ENCODE data around the gene HM13. TPM values are rescaled to one million over a fixed set of nuclear protein-coding genes. Genes with fewer than 3 reads are reported as not detected.
A peak's percentile ranks its signal among the peaks of the same experiment; 100 is the strongest.

The HM13 gene
- total and polyA plus RNA-seq, 2 donors (not counting 3 experiments of a cell fraction or from before 2014, with no cell fraction given), result 211 to 218 TPM

DNA sequence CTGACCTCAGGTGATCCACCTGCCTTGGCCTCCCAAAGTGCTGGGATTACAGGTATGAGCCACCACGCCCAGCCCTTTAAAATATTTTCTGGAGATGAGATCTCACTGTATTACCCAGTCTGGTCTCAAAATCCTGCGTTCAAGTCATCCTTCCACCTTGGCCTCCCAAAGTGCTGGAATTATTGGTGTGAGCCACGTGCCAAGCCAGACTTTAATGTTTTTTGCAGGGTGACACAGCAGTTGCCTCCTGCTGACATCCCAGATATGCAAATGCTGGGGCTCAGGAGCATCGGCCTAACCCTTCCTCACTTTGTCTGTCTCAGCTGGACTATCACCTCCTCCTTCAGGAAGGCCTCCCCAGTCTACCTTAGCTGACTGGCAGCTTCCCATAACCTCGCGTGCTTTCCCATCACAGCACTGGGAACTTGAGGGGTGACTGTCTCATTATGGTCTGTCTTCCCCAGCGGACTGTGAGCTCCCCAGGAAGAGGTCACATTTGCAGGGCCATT is 76.5 kb downstream of the HM13 start:
- Histone ChIP-seq H3K4me1 (ENCODE audit: control insufficient read depth, extremely low read depth, insufficient read depth, low read length) (peaks cover 18% of the 10 kb centered on the region), H4K20me1 (replicated peaks; ENCODE audit: control insufficient read depth, extremely low read depth, insufficient read depth, low read length) (no peaks in the 10 kb centered on the region), H2AFZ (ENCODE audit: low read depth, low read length) (no peak overlapping the region), H3K4me2 (ENCODE audit: insufficient read depth, low read length) (no peak overlapping the region), H3K36me3 (ENCODE audit: control insufficient read depth in 2 of 2, extremely low read depth in 1 of 2, insufficient read depth in 2 of 2, low read length in 2 of 2) (no peaks in the 10 kb centered on the region), H3K27me3 (ENCODE audit: control insufficient read depth in 2 of 2, insufficient read depth in 2 of 2, low read length in 2 of 2) (no peaks in the 10 kb centered on the region), H3K4me3 (replicated peaks in 1 of 3; ENCODE audit: insufficient read depth in 1 of 3, low read depth in 1 of 3, low read length in 3 of 3) (no peak overlapping the region), H3K9ac (replicated peaks; ENCODE audit: extremely low read depth, insufficient read depth, low read length) (no peak overlapping the region), H3K9me1 (replicated peaks; ENCODE audit: control insufficient read depth, extremely low read depth, insufficient read depth, low read length) (no peaks in the 10 kb centered on the region), H3K27ac (ENCODE audit: insufficient read depth, low read depth, low read length) (no peak overlapping the region), H3K79me2 (ENCODE audit: control insufficient read depth, insufficient read depth, low read length) (no peaks in the 10 kb centered on the region), H3K9me3 (replicated peaks; ENCODE audit: control insufficient read depth, insufficient read depth, low read length) (no peaks in the 10 kb centered on the region)
- POLR2A ChIA-PET, result no interaction called here
- DNase-seq (ENCODE audit: low read depth, low spot score), result no peak
- TF ChIP-seq EZH2 (IDR thresholded peaks at IDR 0.05; ENCODE audit: borderline replicate concordance, low read depth, low read length, severe bottlenecking) (no peak), GATA2 (IDR thresholded peaks at IDR 0.05; ENCODE audit: insufficient read depth, insufficient read length, low read depth, low read length) (no peak)
- TF ChIP-seq, protein P1, sequence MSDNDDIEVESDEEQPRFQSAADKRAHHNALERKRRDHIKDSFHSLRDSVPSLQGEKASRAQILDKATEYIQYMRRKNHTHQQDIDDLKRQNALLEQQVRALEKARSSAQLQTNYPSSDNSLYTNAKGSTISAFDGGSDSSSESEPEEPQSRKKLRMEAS (IDR thresholded peaks at IDR 0.05; ENCODE audit: insufficient read depth, insufficient read length), result no peak
- dilution Hi-C loops (cut with MboI; ENCODE audit: extremely low pct_ligation_motif_present, low sequenced_read_pairs), result no loop called here
- BruUV-seq (replicated peaks), result no TSS peak
- intact Hi-C loops (cut with micrococcal nuclease), result no loop called here
- CTCF ChIA-PET, result interaction anchor here (1.3 to 3.9 kb wide), 4 partner anchors 14 to 31 kb away, joined by 4 to 24 read pairs (median 6); partner anchors contain the start of gene ID1
- no peak for FAIRE-seq

DNA sequence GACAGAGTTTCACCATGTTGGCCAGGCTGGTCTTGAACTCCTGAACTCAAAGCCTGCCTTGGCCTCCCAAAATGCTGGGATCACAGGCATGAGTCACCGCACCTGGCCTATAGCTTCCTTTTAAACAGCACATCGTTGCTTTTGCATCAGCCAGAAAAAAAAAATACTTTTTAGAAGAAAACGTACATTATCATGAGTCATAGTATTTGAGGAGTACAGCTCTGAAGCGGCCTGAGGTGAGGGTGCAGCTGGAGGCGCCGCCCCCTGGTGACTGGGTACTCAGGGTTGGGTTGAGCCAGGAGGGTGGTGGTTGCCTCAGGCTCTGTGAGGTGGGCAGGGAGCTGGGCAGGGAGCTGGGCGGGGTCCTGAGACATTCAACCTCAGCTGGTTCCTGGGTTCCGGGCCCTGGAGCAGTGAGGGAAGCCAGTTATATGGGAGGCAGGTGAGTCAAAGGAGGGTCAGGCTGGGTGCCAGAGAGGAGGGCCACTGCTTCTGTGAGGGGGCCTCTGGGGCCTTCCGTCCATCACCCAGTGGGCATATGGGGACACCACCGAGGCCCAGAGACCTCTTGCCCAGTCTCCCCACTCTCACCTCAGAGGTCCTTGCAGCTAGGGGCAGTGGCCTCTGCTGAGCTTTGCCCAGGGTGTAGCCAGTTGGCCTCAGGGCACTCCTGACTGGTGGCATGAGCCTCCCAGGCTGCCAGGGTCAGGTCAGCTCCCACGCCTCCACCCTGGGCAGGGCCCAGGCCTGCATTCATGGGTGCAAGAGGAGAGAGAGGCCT is 79.2 kb downstream of the HM13 start:
- H4K20me1 ChIP-seq (replicated peaks; ENCODE audit: control insufficient read depth, extremely low read depth, insufficient read depth, low read length), result no peaks in the 10 kb centered on the region
- CTCF ChIA-PET, result interaction anchor here (0.7 to 3.9 kb wide), 5 partner anchors 19 to 31 kb away, joined by 3 to 24 read pairs (median 7); no protein-coding TSS in a partner anchor
- no peak overlapping the region for H3K4me2 ChIP-seq (ENCODE audit: insufficient read depth, low read length)
- H3K4me3 ChIP-seq (replicated peaks in 1 of 3; ENCODE audit: insufficient read depth in 1 of 3, low read depth in 1 of 3, low read length in 3 of 3), result no peak overlapping the region
- dilution Hi-C loops (cut with MboI; ENCODE audit: extremely low pct_ligation_motif_present, low sequenced_read_pairs) (no loop called here), intact Hi-C loops (cut with micrococcal nuclease) (no loop called here)
- no peaks in the 10 kb centered on the region for H3K36me3 ChIP-seq (ENCODE audit: control insufficient read depth in 2 of 2, extremely low read depth in 1 of 2, insufficient read depth in 2 of 2, low read length in 2 of 2)
- POLR2A ChIA-PET, result interaction anchor here (1.6 kb wide), 1 partner anchor 11 kb away, joined by 7 read pairs; the partner anchor contains the start of gene ID1
- FAIRE-seq (no peak), DNase-seq (ENCODE audit: low read depth, low spot score) (peak; percentile 25)
- H3K27me3 ChIP-seq (ENCODE audit: control insufficient read depth in 2 of 2, insufficient read depth in 2 of 2, low read length in 2 of 2), result no peaks in the 10 kb centered on the region
- no peaks in the 10 kb centered on the region for H3K9me3 ChIP-seq (replicated peaks; ENCODE audit: control insufficient read depth, insufficient read depth, low read length)
- H3K79me2 ChIP-seq (ENCODE audit: control insufficient read depth, insufficient read depth, low read length), result no peaks in the 10 kb centered on the region
- H3K9ac ChIP-seq (replicated peaks; ENCODE audit: extremely low read depth, insufficient read depth, low read length), result no peak overlapping the region
- H2AFZ ChIP-seq (ENCODE audit: low read depth, low read length), result peak overlapping the region; percentile 8
- no peaks in the 10 kb centered on the region for H3K9me1 ChIP-seq (replicated peaks; ENCODE audit: control insufficient read depth, extremely low read depth, insufficient read depth, low read length)
- peak overlapping the region; percentile 7 for H3K27ac ChIP-seq (ENCODE audit: insufficient read depth, low read depth, low read length)
- no TSS peak for BruUV-seq (replicated peaks)
- TF ChIP-seq FOS (IDR thresholded peaks at IDR 0.05; ENCODE audit: borderline replicate concordance, insufficient read depth, low read length) (peak; percentile 50), GATA2 (IDR thresholded peaks at IDR 0.05; ENCODE audit: insufficient read depth, insufficient read length, low read depth, low read length) (no peak), MYC (IDR thresholded peaks at IDR 0.05; ENCODE audit: low read depth, low read length) (no peak)
- TF ChIP-seq, protein P1 (IDR thresholded peaks at IDR 0.05; ENCODE audit: insufficient read depth, insufficient read length), result no peak
- peaks cover 14% of the 10 kb centered on the region for H3K4me1 ChIP-seq (ENCODE audit: control insufficient read depth, extremely low read depth, insufficient read depth, low read length)

All from endothelial cell of umbilical vein (primary cell).